ENCODE results near the gene TEX13A. TPM values are rescaled to one million over a fixed set of nuclear protein-coding genes. Genes with fewer than 3 reads are reported as not detected.
"Not testable (repeated sequence)": the region's sequence is repeated elsewhere in the genome, so short reads cannot be mapped to it uniquely, and the experiment has no call there.

TEX13A gene
- not detected in 2 replicates for total RNA-seq (2014; rRNA removed; shearing (Covaris generic))

DNA sequence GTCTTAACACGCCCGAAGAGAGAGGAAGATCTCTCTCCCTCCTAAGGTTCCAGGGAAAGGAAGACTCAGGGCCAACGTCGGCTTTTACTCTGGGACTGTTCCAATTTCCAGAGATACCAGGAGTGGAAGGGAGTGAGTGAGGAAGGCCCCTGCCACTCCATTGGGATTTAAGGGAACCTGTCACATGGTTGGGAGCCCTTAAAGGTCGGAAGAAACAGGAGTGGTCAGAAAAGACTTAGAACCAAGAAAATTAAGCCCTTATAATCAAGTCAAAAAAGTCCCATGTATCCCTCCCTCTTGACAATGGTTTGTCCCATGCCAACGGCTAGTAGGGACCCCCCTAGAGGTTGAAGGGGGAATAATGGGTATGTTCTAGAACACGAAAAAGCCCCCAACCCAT, at the start of gene TEX13A:
TEX13A (minus strand) TSS at position 59 of the 400 bp plus-strand sequence. CDS start 297 bp downstream, outside the sequence.
- DNase-seq (ENCODE audit: low read depth): no peak

GRCh38 chrX:105269386-105269785, 48.9 kb upstream of the TEX13A start:
- no peak for DNase-seq (ENCODE audit: low read depth)

- DNase-seq (ENCODE audit: low read depth): no peak
Observed at GRCh38 chrX:105267167-105267566, 46.7 kb upstream of the TEX13A start.

DNA sequence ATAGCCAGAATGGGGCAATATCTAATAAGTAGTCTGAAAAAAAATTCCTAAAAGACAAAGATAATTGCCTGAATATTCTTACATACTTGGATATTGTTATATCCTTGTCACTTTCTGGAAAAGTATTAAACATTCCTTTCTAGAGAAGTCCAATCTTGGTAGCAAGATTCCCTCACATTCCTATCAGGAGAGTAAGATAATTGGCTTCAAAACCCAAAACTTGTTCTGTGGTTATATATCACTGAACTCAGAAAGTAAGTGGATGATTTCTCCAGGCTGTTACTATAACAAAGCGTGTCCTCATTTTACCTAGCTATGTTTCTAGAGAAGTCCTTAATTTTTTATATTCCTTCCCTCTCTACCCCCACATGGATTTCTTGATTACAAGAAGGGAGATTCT, 46.0 kb upstream of the TEX13A start:
- no peak for DNase-seq (ENCODE audit: low read depth)

DNA sequence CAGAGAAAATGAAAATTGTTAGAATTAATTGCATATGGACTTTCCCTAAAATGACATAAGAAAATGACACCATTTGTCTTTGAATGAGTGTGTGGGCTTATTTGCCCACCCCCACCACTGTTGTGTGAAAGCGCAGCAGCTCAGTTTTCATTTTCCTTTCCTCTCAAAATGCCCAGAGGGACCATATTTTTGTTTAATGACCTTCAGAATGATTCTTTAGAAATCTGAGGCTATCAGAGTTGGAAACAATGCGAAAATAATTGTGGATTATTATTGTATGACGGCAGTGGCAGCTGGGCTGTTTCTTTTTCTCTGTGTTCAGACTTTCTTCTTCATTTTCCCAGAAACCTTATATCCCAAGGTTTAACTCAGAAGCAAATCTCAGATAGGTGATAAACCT, 44.6 kb upstream of the TEX13A start:
- no peak for DNase-seq (ENCODE audit: low read depth)

DNA sequence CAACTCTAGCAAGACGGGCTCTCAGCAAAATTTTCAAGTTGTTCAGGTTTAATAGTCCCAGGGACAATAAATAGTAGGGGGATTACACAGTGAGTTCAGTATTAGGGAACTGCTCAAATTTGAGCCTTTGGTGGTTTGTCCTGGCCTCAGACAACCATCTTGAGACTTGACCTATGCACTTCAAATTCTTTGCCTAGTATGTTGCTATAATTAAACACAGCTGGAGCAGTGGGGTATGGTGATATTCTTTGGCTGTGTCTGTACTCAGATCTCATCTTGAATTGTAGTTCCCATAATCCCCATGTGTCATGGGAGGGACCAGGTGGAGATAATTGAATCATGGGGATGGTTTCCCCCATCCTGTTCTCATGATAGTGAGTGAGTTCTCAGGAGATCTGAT, 43.3 kb upstream of the TEX13A start:
- DNase-seq (ENCODE audit: low read depth): no peak

DNA sequence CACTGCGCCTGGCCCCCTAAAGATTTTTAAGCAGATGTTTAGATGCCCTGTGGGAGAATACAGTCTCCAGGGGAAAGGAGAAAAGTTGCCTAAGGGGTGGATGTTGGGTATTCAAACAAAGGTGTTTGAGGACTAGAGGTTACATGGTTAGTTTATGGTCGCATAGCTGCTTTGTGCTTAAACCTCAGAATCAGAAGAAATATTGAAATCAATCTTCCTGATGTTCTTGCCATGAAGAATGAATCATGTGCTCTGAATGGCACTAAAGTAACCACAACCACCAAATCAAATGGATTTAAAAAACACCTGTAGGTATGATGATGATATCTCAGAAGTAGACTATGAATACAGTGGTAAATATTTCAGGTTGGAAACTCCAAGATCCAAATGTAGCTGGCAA, 42.7 kb upstream of the TEX13A start:
- DNase-seq (ENCODE audit: low read depth): no peak

GRCh38 chrX:105260291-105261043, 40.0 kb upstream of the TEX13A start:
- no peak for DNase-seq (ENCODE audit: low read depth)

GRCh38 chrX:105241056-105241455, 20.6 kb upstream of the TEX13A start:
- DNase-seq (ENCODE audit: low read depth): no peak

- DNase-seq (ENCODE audit: low read depth): not testable (repeated sequence)
Observed at GRCh38 chrX:105237407-105237806, 16.9 kb upstream of the TEX13A start.

DNA sequence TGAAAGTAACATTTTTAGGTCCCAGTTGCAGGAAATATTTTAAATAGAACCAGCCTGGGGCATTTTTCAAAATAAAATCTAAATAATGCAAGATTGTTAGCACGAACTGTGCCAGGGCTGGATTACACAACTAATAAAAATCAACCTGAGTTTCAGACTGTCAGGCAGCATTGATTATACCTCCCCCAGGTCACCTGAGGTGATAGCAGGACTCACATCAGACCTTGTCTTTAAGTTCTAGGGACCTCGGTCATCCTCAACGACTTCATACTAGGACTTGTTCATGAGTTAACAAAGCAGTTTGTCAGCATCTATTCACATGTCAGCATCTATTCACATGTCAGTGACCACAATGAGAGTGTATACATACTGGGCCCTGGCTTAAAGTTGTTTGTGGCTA, 8.7 kb upstream of the TEX13A start:
- DNase-seq (ENCODE audit: low read depth): no peak

- no peak for DNase-seq (ENCODE audit: low read depth)
Observed at GRCh38 chrX:105228602-105229001, 8.1 kb upstream of the TEX13A start.

DNA sequence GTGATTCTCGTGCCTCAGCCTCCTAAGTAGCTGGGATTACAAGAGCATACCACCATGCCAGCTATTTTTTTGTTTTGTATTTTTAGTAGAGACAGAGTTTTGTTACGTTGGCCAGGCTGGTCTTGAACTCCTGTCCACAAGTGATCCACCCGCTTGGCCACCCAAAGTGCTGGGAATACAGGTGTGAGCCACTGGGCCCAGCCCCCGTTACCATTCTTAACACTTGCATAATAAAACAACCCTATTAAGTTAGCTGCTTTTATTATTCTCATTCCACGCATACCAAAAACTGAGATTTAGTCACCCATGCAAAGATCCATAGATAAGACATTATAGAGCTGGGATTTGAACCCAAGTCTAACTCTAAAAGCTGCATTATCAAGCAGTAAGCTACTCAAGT, 6.0 kb upstream of the TEX13A start:
- DNase-seq (ENCODE audit: low read depth): no peak

DNA sequence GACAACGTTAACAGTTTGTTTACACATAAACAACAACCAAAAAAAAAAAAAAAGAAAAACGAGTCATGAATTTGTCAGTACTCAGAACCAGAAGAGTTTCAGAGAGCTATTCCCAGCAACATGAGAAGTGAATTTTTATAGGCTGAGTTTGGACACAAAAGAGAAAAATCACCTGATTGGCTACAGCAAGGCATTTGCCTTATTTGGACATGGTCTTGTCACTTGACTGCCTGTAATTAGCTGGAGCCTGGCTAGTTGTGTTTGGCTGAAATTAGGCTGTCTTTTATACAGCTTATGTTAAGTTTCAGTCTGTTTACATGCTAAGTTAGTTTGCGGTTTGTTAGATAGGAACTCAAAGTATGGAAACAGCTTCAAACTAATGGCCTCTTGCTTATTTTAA, 880 bp upstream of the TEX13A start:
- DNase-seq (ENCODE audit: low read depth): no peak

GRCh38 chrX:105219454-105220401, 766 bp downstream of the TEX13A start:
- no peak for DNase-seq (ENCODE audit: low read depth)

GRCh38 chrX:105211066-105211575, 9.4 kb downstream of the TEX13A start:
- DNase-seq (ENCODE audit: low read depth): peak; percentile 10

- DNase-seq (ENCODE audit: low read depth): no peak
Observed at GRCh38 chrX:105210258-105210657, 10.2 kb downstream of the TEX13A start.

DNA sequence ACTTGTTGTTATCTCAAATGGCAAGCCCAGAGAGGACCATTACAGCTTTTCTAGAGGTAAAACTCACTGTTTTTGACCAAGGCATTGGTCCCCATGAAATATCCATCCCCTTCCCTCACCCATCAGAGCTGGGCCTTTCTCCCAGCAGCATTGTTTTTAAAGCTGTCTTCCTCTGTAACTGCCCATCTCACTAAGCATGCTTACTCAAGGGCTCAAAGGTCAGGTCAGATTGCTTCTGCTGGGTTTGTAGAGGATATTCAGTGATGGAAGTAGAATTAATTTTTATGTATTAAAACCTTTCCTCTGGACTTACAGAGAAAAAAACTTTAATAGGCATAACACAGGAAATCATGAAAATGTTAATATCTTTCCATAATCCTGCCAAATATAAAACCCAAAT, 11.1 kb downstream of the TEX13A start:
- DNase-seq (ENCODE audit: low read depth): no peak

GRCh38 chrX:105191878-105192277, 28.6 kb downstream of the TEX13A start:
- peak; percentile 5 for DNase-seq (ENCODE audit: low read depth)

DNA sequence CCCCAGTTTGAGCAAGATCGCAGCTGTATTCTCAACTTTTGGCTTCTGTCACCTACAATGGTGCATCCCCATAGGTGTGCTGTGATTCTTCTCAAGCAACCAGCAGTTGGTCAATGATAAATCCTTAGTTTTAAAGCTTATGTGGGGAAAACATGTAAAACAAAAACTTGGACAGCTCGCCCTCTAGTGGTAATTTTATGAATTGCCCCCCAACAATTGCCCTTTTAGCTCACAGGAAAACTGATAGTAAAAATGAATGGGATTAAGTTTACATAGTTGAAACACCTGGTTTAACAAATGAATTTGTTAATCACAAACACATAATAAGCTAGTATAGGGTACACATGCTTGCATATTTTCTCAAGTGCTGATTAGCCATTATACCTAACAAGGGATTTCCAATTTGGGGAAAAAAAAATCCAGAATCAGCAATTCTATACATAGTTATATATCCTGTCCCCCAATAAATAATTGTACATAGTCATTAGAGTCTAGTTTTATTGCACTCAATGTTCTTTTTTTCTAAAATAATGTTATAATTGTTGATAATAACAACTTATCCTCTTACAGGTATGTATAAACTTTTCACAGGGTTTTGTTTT, 30.1 kb downstream of the TEX13A start:
- DNase-seq (ENCODE audit: low read depth): peak; percentile 7

DNA sequence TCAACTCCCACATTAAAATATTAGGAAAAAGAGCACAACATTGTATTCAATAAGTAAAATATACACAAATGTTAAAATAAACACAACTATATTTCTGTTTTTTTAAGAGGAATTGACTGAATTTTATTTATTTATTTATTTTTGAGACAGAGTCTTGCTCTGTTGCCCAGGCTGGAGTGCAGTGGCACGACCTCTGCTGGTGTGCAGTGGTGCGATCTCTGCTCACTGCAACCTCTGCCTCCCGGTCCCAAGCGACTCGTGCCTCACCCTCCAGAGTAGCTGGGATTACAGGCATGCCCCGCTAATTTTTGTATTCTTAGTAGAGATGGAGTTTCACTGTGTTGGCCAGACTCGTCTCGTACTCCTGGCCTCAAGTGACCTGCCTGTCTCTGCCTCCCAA, 31.4 kb downstream of the TEX13A start:
- DNase-seq (ENCODE audit: low read depth): no peak

DNA sequence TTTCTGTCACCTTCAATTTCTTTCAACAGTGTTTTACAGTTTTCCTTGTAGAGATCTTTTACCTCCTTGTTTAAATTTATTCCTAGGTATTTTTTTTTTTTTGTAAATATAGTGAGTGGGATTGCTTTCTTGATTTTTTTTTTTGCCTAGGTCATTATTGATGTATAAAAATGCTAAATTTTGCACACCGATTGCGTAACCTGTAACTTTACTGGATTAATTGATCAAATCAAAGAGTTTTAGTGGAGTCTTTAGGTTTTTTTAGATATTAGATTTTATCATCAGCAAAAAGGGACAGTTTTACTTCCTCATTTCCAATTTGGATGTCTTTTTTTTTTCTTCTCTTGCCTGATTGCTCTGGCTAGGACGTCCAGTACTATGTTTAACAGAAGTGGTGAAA, 40.9 kb downstream of the TEX13A start:
- no peak for DNase-seq (ENCODE audit: low read depth)
